OCI-LY7 (cell line): ENCODE measurements around the gene RAB11FIP5. TPM values are rescaled to one million over a fixed set of nuclear protein-coding genes. Genes with fewer than 3 reads are reported as not detected.

Source experiments
- BruUV-seq: library from RNA; stranded (reverse); fragments of 400-500 nt; replicated peaks from 2 replicates; lab custom pipeline; 2021; lab: Mats Ljungman, UMichigan
- CTCF ChIA-PET: fragments of 300-600 bp; sonication (Branson Sonifier 250); formaldehyde crosslinking; loops from one replicate; lab custom pipeline; 2022; ENCODE audit warnings: antibody characterized with exemption; ENCODE audit not compliant: unreplicated experiment; lab: Charles Lee
- POLR2A ChIA-PET: fragments of 300-600 bp; sonication (Branson Sonifier 250); formaldehyde crosslinking; loops from one replicate; lab custom pipeline; 2022; ENCODE audit warnings: antibody characterized with exemption; lab: Charles Lee
- DNase-seq: peaks from one replicate; pipeline ENCODE4 v3.0.0-alpha.2; 2015; ENCODE audit warnings: low spot score
- H2AFZ ChIP-seq: fragments of 200-600 bp; sonication (generic), shearing (Covaris generic); 2 replicates; pipeline ENCODE4 v1.6.1; 2014; ENCODE audit warnings: mild to moderate bottlenecking, antibody characterized with exemption, low read length, moderate library complexity
- H3K27ac ChIP-seq: fragments of 200-600 bp; sonication (generic); 2 replicates; pipeline ENCODE4 v1.5.1; 2014; ENCODE audit warnings: mixed run types, low read depth, mild to moderate bottlenecking, moderate library complexity, low read length, inconsistent platforms; ENCODE audit not compliant: poor library complexity, severe bottlenecking
- H3K36me3 ChIP-seq: fragments of 200-600 bp; sonication (generic); 2 replicates; pipeline ENCODE4 v1.6.1; 2014; ENCODE audit warnings: mild to moderate bottlenecking, antibody characterized with exemption, low read length, moderate library complexity, mixed read lengths; ENCODE audit not compliant: insufficient read depth
- H3K4me1 ChIP-seq: fragments of 200-600 bp; sonication (generic); 2 replicates; pipeline ENCODE4 v1.5.1; 2014; ENCODE audit warnings: mild to moderate bottlenecking, low read length; ENCODE audit not compliant: insufficient read depth, poor library complexity, severe bottlenecking
- H3K4me2 ChIP-seq: fragments of 200-600 bp; sonication (generic); 2 replicates; pipeline ENCODE4 v1.6.1; 2014; ENCODE audit warnings: mild to moderate bottlenecking, low read length
- H3K4me3 ChIP-seq: fragments of 200-600 bp; sonication (generic); 2 replicates; pipeline ENCODE4 v1.5.1; 2014; ENCODE audit warnings: mild to moderate bottlenecking, low read depth, low read length; ENCODE audit not compliant: poor library complexity, severe bottlenecking
- H3K79me2 ChIP-seq: fragments of 200-600 bp; sonication (generic); 2 replicates; pipeline ENCODE4 v1.6.1; 2016; ENCODE audit warnings: low read depth, mild to moderate bottlenecking, low read length, moderate library complexity, mixed read lengths; ENCODE audit not compliant: insufficient read depth
- H3K9me2 ChIP-seq: fragments of 200-600 bp; sonication (generic); 2 replicates; pipeline ENCODE4 v1.6.1; 2016; ENCODE audit warnings: mild to moderate bottlenecking, low read length, mixed read lengths; ENCODE audit not compliant: insufficient read depth
- H3K9me3 ChIP-seq: fragments of 200-600 bp; sonication (generic); 2 replicates; pipeline ENCODE4 v1.6.1; 2014; ENCODE audit warnings: mild to moderate bottlenecking, mixed run types, low read length, mixed read lengths
- H4K20me1 ChIP-seq: fragments of 200-600 bp; sonication (generic); 2 replicates; pipeline ENCODE4 v1.6.1; 2014; ENCODE audit warnings: mild to moderate bottlenecking, antibody characterized with exemption, low read length, moderate library complexity, mixed read lengths; ENCODE audit not compliant: insufficient read depth
- EZH2phosphoT487 ChIP-seq: fragments of 200-600 bp; sonication (generic); IDR thresholded peaks from 2 replicates; pipeline ENCODE4 v1.6.1; 2018; ENCODE audit warnings: low read depth, borderline replicate concordance, mild to moderate bottlenecking, mixed run types, antibody characterized with exemption, low read length, moderate library complexity, mixed read lengths
- intact Hi-C: fragments of 100-400 bp; cut with micrococcal nuclease; formaldehyde crosslinking; loops from one replicate; pipeline ENCODE4 v1.10.0; 2022; ENCODE audit not compliant: unreplicated experiment
- total RNA-seq, 2 experiments: library from RNA; depleted of rRNA in 1 of 2; stranded (reverse); fragments of >200 nt in 1 of 2; shearing (Covaris generic) in 1 of 2; gene quantifications; 2 replicates each; pipeline ENCODE4 v1.2.3, GENCODE V29; 2014 to 2022
- TF ChIP-seq, protein P1 (sequence below): fragments of 200-600 bp; sonication (generic); conservative IDR thresholded peaks from 2 replicates; pipeline ENCODE4 v1.5.1; 2014; ENCODE audit warnings: mild to moderate bottlenecking, antibody characterized with exemption, low read length, moderate library complexity, mixed read lengths

Gene RAB11FIP5
- total RNA-seq, 2 experiments from 2014 or later, result 0.13 TPM; not detected in 1

DNA sequence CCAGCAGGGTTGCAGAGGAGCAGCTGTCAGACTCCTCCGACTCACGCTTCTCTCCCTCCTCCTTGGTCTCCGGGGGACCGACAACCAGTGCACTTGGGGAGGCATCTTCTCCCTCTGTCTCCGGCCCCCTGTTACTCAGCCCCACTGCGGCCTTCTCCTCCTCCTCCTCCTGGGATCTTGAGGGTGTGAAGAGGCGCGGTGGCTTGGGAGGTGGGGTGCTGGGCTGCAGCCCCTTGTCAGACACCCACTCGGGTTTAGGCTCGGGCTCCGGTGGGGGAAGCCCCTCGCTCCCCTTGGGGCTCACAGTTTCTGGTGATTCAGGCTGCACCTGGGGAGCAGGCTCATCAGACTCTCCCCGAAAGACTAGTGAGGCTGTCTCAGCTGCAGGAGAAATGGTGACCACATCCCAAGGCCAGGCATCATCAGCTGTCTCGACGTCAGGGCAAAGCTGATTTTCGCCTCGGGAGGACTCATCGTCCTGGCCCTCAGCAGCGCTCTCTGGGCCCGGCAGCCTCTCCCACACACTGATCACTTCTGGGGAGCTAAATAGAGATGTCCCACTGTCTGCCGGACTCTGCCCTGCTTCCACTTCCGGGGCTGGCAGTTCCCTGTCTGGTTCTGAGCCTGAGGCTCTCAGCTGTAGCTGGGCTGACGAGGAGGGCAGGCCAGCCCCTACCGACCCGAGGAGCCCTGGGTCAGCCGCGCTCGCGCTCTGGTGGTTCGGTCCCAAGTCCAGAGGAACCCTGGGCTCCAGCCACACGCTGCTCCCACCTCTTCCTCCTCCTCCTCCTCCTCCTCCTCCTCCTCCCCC is 32.2 kb downstream of the RAB11FIP5 start:
- no TSS peak for BruUV-seq
- CTCF ChIA-PET, result no interaction called here
- H3K27ac ChIP-seq, result no peak overlapping the region

DNA sequence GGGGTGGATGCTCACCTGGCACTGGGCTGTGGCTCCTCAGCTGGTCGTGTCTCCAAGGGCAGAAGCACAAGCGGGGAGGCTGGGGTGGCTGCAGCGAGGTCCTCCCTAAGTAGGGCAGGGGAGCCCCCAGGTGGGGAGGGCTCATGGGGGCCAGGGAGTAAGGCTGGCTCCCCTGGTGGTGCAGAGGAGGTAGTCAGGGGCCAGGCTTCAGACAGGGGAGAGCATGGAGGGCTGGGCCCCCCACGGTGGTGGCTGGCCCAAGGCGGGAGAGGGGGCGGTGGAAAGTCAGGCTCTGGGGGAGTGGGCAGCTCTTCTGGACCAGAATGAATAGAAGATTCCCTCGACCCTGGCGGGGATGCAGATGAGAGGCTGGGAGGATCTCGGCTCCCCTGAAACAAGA is 33.1 kb downstream of the RAB11FIP5 start:
- intact Hi-C loops, result no loop called here
- H3K27ac ChIP-seq, result no peak overlapping the region
- no peak overlapping the region for H3K4me3 ChIP-seq
- H3K4me2 ChIP-seq, result no peak overlapping the region
- no peak for DNase-seq
- H3K9me3 ChIP-seq, result no peaks in the 10 kb centered on the region
- BruUV-seq, result no TSS peak
- CTCF ChIA-PET, result no interaction called here
- no peaks in the 10 kb centered on the region for H3K9me2 ChIP-seq
- no peaks in the 10 kb centered on the region for H3K4me1 ChIP-seq
- POLR2A ChIA-PET, result no interaction called here
- no peak overlapping the region for H2AFZ ChIP-seq
- no peaks in the 10 kb centered on the region for H3K79me2 ChIP-seq
- no peak for TF ChIP-seq EZH2phosphoT487
- TF ChIP-seq, protein P1, sequence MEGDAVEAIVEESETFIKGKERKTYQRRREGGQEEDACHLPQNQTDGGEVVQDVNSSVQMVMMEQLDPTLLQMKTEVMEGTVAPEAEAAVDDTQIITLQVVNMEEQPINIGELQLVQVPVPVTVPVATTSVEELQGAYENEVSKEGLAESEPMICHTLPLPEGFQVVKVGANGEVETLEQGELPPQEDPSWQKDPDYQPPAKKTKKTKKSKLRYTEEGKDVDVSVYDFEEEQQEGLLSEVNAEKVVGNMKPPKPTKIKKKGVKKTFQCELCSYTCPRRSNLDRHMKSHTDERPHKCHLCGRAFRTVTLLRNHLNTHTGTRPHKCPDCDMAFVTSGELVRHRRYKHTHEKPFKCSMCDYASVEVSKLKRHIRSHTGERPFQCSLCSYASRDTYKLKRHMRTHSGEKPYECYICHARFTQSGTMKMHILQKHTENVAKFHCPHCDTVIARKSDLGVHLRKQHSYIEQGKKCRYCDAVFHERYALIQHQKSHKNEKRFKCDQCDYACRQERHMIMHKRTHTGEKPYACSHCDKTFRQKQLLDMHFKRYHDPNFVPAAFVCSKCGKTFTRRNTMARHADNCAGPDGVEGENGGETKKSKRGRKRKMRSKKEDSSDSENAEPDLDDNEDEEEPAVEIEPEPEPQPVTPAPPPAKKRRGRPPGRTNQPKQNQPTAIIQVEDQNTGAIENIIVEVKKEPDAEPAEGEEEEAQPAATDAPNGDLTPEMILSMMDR, result no peak
- no peaks in the 10 kb centered on the region for H3K36me3 ChIP-seq
- no peaks in the 10 kb centered on the region; the same call in 1 of the 2 replicates for H4K20me1 ChIP-seq

More for the DNA sequence above, 32.2 kb downstream of the RAB11FIP5 start:
- Histone ChIP-seq H2AFZ (no peak overlapping the region), H4K20me1 (no peaks in the 10 kb centered on the region; the same call in 1 of the 2 replicates), H3K4me1 (no peaks in the 10 kb centered on the region), H3K79me2 (no peaks in the 10 kb centered on the region), H3K4me2 (no peak overlapping the region), H3K4me3 (no peak overlapping the region), H3K9me3 (no peaks in the 10 kb centered on the region), H3K9me2 (no peaks in the 10 kb centered on the region), H3K36me3 (no peaks in the 10 kb centered on the region)
- POLR2A ChIA-PET, result no interaction called here
- intact Hi-C loops, result no loop called here
- no peak for TF ChIP-seq EZH2phosphoT487
- TF ChIP-seq, protein P1, result no peak
- no peak for DNase-seq
